Stimulated activated CD8-positive, alpha-beta memory T cell treated with anti-CD3 and anti-CD28 coated beads, Interleukin-2, amount 100 ng/mL, for 48 hours (primary cell): ENCODE results near the gene CLIC1.

Experiments
- DNase-seq, 2 donors: peaks; one replicate each; pipeline ENCODE4 v3.0.0-alpha.2; 2020; ENCODE audit warnings: low read depth in 2 of 2

The CLIC1 gene

DNA sequence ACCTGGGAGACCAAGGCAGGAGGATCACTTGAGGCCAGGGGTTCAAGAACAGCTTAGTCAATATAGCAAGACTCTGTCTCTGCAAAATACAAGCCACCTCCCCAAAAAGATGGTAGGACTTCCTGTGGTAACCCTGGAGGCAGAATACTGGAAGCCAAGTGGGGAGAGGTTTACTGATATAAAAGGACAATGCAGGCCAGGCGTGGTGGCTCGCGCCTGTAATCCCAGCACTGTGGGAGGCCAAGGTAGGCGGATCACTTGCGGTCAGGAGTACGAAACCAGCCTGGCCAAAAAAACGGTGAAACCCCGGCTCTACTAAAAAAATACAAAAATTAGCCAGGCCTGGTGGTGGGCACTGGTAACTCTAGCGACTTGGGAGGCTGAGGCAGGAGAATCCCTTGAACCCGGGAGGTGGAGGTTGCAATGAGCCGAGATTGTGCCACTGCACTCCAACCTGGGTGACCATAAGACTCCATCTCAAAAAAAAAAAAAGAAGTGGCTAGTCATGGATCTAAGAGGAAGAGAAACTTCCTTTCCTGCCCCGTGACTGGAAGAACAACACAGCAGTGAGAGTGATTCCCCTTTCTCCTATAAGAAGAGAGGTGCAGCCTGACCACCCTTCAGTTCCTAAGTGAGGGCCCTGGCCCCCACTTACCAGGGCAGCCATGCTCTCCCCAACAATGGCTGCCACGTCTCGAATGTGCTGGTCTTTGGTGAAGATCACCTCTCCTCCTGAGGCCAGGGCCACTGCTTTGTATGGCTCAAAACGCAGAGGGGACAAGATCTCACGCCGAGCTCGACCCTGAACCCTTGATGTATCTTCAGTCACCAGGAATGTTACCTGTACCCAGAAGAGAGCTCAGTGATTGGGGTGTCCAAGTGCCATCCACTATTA lies 32.3 kb upstream of the CLIC1 start:
- no peak for DNase-seq

DNA sequence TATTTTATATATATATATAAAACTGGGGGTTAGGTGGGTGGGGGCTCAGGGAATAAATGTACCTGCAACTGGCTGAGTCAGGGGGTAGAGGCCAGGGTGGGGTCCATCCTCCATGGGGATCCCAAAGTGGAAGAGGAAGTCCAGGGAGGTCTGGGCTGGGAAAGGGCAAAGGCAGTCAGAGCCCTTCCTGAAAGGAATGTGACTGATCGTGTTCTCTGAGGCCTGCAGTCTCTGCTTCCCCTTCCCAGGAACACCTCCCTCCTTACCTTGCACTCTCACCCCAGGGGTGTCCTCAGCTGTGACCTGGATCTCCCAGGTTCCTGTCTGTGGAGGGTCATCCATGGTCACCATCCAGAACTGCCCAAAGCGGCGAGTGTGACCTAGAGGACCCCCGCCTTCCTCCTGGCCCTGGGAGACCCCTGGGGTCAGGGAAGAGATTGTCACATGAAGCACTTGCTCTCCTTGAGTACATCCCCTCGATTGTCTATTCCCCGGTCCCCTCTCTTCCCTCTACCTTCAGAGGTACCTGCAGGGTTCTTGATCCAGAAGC lies 30.8 kb upstream of the CLIC1 start:
- no peak for DNase-seq

DNA sequence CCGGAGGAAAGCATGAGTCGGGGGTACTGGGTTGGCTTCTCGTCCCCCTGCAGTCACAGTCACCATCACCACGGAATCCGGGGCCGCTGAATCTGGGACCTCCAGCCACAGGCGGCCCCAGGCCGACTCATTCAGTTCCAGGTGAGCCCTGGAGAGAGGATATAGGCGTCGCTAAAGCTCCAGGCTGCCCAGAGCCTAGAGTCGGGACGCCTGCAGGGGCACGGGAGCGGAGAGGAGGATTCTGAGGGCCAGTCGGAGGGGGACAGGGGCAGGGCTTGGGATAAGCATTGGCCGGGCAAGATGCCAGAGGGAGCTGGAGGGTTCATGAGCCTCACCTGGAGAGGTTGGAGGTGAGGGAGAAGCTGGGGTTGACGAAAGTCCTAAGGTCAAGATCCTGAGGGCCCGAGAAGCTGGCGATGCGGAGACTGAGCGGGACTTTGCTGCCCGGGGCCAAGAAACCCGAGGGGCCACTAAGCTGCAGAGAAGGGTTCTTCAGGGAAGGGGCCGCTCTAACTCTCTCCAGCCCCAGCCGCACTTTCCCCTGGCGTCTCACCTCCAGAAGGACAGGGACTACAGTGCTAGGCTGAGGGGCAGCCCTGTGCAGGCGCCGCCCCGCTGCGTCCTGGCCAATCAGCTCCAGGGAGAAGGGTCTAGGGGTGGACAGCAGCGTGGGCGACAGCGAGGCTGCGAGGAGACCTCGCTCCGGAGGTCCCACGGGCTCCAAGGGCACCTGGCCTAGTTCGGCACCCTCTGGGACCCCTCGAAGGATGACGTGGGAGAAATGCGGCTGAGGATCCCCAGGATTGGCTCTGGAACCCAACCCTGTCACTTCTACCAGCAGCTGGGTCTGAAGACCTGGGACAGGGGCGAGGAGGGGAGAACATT lies 29.8 kb upstream of the CLIC1 start:
- DNase-seq, result no peak

DNA sequence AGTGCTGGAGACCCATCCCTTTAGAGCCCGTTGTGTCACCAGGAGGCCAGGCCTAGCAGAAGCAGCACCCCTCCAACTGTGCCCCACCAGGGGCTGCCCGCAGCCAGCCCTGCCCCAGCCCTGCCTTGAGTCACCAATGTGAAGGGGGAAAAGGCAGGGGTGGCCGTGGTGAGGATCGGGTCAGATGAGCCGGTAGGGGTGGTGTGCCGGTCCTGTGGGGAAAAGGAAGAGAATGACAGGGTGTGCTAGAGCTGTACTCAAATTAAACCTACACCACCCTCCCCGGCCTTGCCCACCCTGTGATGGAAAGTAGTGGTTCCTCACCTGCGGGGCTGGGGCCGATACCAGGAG lies 29.2 kb upstream of the CLIC1 start:
- DNase-seq, result no peak

DNA sequence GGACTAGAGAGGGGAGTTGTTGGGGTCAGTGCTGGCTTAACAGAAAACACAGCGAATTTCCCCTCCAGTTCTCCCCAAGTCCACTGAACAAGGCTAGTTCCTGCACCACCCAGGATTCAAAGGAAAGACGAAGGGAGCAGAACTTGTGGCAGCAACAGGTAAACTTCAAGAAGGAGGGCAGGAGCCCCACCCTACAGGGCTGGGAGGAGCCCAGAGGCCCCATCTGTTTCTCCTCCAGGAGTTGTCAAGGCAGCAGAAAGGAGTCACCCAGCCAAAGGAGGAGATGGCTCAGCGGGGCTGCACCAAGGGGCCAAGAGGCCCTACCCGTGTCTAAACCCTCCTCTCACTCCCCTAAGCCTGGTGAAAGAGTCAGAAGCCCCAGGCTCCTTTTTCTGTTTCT lies 27.9 kb upstream of the CLIC1 start:
- DNase-seq, result no peak

DNA sequence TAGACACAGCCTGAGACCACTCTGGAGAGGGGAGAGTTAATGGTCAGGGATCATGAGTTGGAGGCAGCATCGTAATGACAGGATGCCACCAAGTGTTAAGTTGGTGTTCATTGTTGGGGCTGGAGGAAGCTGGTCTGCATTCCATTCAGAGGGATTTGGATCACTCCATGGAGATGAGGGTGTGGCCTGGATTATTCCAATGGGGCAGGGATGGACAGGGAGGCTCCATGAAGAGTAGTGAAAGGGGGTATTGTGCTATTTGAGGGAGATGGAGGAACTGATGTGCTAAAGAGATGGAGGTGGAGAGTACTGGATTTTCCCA lies 27.2 kb upstream of the CLIC1 start:
- no peak for DNase-seq

DNA sequence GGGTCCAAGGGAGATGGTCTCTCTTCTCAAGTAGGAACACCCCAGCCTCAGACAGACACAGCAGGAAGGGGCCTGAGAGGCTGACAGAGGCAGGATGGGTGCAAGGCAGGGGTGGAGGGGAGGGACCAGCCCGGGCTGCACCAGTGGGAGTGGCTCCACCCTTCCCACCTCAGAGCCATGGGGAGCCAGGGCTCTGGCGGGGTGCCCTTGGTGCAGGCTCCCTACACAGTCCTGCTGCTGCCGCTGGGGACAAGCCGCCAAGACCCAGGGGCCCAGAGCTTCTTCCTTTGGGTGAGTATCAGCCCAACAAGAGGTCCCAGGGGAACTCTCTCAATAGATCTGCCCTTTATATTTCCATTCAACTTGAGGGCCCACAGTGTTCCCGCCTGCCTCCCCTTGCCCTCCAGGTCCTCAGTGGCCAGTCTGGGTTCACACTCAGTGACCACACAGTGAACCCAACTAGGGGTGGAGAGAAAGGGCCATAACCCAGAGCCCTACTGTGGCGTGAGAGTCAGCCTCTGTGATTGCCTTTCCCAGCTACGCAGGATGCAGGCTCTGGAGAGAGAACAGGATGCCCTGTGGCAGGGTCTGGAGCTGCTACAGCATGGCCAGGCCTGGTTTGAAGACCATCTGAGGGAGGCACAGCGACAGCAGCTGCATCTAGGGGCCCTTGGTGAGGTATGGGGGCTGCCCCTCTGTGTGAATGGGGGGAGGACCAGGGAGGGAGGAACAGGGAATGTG lies 26.7 kb upstream of the CLIC1 start:
- DNase-seq, result no peak

DNA sequence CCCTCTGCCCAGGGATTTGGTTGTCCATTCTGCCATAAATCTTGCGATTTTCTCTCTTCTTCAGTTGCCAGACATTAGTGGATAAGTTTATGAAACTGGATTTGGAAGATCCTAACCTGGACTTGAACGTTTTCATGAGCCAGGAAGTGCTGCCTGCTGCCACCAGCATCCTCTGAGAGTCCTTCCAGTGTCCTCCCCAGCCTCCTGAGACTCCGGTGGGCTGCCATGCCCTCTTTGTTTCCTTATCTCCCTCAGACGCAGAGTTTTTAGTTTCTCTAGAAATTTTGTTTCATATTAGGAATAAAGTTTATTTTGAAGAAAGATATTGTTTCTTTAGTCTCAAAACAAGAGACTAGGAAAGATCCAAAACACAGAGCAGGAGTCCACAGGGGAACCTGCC lies 26.0 kb upstream of the CLIC1 start, which contains the start of gene SAPCD1:
SAPCD1 (plus strand) TSS at position 301 of the 400 bp plus-strand sequence. CDS start 399 bp downstream, outside the sequence.
- no peak for DNase-seq

DNA sequence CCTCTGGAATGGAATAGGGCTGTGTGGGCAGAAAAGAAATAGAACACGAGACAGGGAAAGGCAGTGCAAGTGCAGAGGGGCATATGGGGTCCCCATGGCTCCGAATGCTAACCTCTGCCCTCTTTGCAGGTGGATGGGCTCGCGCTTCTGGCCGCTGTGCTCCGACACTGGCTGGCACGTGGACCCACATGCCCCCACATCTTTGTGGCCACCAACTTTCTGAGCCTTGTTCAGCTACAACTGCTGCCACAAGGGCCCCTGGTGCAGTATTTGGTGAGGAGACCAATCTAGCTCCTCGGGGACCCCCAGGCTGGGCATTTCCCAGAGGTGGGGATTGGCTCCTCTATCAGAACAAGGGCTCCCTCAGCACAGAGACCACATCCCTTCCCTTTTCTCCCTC lies 25.0 kb upstream of the CLIC1 start:
- no peak for DNase-seq

DNA sequence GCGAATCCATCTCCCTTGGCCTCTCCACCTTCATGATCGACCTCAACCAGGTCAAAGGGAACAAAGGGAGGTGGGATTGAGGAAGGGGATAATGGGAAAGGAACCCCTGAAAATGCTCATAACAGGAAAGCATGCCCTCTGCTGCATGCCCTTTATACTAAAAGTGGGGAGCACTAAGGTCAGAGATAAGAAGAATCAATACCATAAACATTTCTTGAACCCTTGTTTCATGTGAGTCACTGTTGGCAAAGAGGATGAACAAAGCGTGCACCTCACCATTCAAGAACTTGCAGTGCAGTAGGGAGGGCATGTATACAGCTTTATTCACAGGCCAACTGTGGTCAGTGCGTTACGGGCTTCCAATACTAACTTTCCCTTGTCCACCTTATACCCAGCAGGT lies 24.5 kb upstream of the CLIC1 start:
- DNase-seq, result no peak

DNA sequence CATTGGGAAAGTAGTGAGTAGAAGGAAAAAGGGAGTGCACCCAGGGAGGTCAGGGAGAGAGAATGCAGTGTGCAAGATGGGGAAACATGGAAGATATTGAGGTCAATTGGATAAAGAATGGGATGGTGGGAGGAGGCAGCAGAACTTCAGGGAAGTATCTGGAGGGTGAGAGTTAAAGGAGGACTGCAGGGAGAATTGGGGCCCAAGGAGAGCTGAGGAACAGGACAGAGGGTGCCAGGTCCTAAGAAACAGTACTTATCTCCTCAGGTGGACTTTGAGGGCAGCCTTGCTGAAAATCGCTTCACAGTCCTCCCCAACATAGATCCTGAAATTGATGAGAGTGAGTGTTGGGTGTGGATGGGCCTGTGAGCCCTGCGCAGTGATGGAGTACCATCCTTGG lies 22.0 kb upstream of the CLIC1 start:
- DNase-seq, result no peak

DNA sequence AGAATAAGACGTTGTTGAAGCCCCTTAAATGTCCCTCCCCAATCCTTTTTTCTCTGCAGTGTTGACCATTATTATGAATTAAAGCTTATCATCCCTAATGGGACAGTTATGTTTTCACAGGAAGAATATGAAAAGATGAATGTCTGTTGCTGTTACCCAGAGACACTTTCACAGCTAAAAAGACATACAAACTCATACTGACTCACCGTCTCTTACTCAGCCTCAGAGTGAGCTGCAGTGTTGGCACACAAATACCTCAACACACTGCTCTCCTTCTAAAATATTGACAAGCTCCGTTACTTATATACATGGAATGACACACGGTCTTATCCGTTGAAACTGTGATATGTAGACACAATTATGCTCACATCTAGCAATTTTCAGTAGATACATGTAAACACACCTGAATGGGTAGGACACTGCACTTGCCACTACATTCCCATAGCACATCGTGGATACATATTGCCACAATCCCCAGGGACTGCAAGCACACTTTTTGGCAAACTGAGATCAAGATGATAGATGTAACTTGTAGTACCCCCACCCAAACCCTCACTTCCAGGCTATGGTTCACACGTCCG lies 16.5 kb upstream of the CLIC1 start:
- DNase-seq, result no peak

DNA sequence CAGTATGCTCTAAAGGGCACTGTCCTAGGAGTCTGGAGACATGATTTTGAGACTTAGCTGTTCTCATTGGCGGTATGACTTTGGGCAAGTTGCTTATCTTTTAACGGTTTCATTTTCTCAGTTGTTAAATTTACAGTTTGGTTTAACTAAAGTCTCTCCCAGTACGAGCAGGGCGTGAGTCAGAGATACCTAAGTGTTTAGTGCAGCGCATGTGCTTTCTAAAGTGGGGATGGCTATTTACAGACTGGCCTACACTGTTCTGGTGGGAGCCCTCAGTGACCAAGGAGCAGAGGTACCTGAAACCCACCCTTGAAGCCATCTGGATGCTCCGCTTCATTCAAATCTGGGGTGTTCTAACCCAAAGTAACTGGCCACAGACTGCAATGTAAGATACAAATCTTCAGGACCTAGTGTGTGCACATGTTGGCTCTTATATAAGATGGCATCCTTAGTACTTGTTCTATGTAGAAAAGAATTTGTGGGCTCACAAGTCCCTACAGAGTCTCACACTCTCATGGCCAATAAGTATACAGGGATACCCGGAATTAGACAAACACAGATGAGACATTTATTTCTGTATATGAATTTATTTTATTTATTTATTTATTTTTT lies 14.2 kb upstream of the CLIC1 start:
- no peak for DNase-seq

DNA sequence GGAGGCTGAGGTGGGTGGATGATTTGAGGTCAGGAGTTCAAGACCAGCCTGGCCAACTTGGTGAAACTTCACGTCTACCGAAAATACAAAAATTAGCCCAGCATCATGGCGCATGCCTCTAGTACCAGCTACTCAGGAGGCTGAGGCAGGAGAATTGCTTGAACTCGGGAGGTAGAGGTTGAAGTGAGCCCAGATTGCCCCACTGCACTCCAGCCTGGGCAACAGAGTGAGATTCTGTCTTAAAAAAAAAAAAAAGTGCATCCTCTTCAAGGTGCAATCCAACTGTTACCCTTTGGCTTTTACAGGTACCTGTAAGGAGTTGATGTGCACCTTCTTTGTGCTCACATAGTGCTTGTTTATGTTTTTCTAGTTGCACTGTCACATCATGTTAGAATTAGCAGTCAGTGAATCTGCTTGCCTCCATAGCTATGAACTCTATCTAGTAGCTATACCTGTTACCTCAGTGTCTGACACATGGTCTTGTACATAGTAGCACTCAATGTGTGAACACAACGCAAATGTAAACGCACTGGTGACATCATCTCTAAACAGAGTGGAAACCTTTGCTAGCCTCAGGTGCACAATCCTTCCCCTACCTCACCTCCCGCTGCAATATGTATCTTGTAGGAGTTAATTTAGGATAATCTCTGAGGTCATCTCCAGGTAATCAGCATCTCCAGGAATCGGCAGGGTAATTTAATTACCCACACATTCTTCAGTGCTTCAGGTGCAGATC lies 13.1 kb upstream of the CLIC1 start:
- no peak for DNase-seq

DNA sequence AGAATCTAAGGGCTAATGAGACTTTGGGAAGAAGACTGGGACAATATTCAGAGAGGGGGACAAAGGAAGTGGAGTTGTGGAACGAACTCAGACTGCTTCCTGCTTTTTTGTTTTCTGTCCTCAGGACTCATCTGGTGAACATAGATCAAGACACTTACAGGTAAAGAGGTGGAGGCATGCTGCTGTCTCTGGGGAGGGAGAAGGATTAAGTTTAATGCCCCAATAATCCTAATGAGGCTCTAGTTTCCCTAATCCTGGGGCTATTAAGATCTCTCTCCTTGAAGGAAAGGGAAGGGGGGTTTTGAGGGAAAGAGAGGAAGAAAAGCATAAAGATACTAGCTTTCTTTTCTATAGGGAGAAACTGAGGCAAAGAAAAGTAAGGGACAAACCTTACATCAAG lies 8.1 kb upstream of the CLIC1 start:
- no peak for DNase-seq

DNA sequence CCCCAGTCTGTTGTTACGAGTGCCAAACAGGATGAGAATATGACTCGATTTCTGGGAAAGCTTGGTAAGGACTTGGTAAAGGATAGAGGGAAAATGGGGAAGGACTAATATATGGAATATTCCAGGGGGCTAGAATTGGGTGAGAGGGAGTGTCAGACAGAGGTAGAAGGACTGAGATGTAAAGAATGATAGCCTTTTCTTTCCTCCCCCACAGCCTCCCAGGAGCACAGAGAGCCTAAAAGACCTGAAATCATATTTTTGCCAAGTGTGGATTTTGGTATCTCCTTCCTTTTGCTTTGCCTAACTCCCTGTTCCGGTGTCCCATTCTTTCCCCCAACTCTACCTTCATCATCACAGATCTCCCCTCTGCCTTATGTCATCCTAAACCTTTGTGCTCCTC lies 6.6 kb upstream of the CLIC1 start:
- DNase-seq, result no peak

DNA sequence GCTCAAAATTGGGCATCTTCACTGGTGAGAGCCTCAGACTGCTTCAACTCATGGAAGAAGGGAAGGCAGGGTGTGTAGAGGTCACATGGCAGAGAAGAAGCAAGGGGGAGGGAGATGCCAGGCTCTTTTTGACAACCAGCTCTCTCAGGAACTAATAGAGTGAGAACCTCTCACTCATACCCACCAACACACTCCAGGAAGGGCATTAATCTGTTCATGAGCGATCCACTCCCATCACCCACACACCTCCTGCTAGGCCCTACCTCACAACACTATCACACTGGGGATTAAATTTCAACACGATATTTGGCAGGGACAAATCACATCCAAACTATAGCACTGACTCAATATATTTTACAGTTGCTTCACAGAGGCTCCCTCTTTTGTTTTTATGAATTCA lies 5.5 kb upstream of the CLIC1 start:
- DNase-seq, result no peak

DNA sequence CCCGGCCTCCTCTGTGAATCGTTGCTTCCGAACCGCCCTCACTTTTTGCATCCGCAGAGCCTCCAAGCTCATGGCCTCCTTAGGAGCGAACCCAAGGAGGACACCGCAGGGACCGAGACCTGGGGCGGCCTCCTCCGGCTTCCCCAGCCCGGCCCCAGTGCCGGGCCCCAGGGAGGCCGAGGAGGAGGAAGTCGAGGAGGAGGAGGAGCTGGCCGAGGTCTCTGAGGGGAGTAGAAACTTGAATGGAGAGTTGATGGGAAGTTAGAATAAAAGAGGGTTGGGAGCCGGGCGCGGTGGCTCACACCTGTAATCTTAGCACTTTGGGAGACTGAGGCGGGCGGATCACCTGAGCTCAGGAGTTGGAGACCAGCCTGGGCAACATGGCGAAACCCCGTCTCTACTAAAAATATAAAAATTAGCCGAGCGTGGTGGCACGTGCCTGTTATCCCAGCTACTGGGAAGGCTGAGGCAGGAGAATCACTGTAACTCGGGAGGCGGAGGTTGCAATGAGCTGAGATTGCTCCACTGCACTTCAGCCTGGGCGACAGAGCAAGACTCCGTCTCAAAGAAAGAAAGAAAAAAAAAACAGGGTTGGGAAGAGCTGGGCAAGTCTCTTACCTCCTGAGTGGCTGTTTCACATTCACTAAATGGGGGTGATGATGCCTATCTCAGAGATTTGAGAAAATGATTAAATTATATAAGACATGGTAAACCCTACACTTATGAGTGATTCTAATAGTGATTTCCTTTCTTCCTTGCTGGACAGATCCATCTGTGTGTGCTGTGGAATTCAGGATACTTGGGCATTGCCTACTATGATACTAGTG lies 4.3 kb upstream of the CLIC1 start:
- no peak for DNase-seq

DNA sequence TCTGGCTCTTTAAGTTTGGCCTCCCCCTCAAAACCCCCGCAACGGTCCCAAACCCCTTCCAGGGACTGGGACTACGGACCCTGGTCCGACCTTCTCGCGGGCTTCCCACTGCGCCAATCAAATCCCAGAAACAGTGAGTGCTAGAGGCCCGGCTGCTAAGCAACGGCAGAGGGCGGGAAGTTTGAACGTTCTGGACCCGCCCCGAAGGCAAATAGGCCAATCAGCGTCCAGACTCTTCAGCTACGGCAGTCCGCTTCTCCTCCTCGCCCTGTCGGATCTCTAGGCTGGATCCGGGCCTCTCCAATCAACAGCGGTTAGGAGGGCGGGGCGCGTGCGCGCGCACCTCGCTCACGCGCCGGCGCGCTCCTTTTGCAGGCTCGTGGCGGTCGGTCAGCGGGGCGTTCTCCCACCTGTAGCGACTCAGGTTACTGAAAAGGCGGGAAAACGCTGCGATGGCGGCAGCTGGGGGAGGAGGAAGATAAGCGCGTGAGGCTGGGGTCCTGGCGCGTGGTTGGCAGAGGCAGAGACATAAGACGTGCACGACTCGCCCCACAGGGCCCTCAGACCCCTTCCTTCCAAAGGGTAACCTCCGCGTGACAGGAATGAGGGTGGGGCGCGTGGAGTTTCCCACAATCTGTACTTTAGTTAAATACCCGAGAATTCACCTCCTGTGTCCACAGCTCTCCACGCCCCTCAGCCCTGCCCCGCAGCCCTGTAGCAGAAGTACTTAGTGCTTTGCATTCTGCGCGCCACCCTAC lies 3.5 kb upstream of the CLIC1 start, which contains the start of gene MSH5:
MSH5 (plus strand) TSS at position 367 of the 758 bp plus-strand sequence. CDS start 462 bp downstream, outside the sequence.
- peak; percentile 91 to 96 for DNase-seq
